Caco-2 (cell line): ENCODE results near the gene MALAT1. TPM values are rescaled to one million over a fixed set of nuclear protein-coding genes. Genes with fewer than 3 reads are reported as not detected.

Source experiments
- BruUV-seq: library from RNA; stranded (reverse); fragments of 400-500 nt; replicated peaks from 2 replicates; lab custom pipeline; 2021; lab: Mats Ljungman, UMichigan
- CTCF ChIA-PET: fragments of 300-600 bp; sonication (Branson Sonifier 250); formaldehyde crosslinking; loops from one replicate; lab custom pipeline; 2022; ENCODE audit warnings: antibody characterized with exemption; lab: Charles Lee
- POLR2A ChIA-PET: fragments of 300-600 bp; sonication (Branson Sonifier 250); formaldehyde crosslinking; loops from one replicate; lab custom pipeline; 2022; ENCODE audit warnings: antibody characterized with exemption; lab: Charles Lee
- DNase-seq, 2 experiments: peaks; one replicate each; pipeline versions ENCODE4 v3.0.0 to v3.0.0-alpha.2; 2020 to 2022
- H3K27me3 ChIP-seq: replicated peaks from 2 replicates; pipeline ENCODE4 v1.6.0; 2011; ENCODE audit warnings: low read length; ENCODE audit not compliant: control insufficient read depth, insufficient read depth
- H3K36me3 ChIP-seq: 2 replicates; pipeline ENCODE4 v1.5.1; 2011; ENCODE audit warnings: low read length; ENCODE audit not compliant: control insufficient read depth, insufficient read depth
- H3K4me1 ChIP-seq: fragments of 250-450 bp; sonication (Bioruptor Pico); 2 replicates; pipeline ENCODE4 v1.5.1; 2020; ENCODE audit warnings: mild to moderate bottlenecking
- H3K4me3 ChIP-seq: 2 replicates; pipeline ENCODE4 v1.5.1; 2011; ENCODE audit warnings: low read depth, mild to moderate bottlenecking, control low read depth, low read length
- H3K9me3 ChIP-seq: fragments of 250-450 bp; sonication (Bioruptor Pico); 2 replicates; pipeline ENCODE4 v1.5.1; 2020; ENCODE audit warnings: mild to moderate bottlenecking, moderate library complexity
- H3K27ac Mint-ChIP-seq: one replicate; pipeline ENCODE4 v1.8.0; 2022; ENCODE audit warnings: mixed read lengths; ENCODE audit not compliant: unreplicated experiment
- H3K27me3 Mint-ChIP-seq: one replicate; pipeline ENCODE4 v1.8.0; 2022; ENCODE audit warnings: mixed read lengths; ENCODE audit not compliant: insufficient read depth, unreplicated experiment
- H3K36me3 Mint-ChIP-seq: one replicate; pipeline ENCODE4 v1.8.0; 2022; ENCODE audit warnings: mild to moderate bottlenecking, mixed read lengths; ENCODE audit not compliant: insufficient read depth, unreplicated experiment
- H3K4me1 Mint-ChIP-seq: one replicate; pipeline ENCODE4 v1.8.0; 2022; ENCODE audit warnings: low read depth, mixed read lengths; ENCODE audit not compliant: unreplicated experiment
- H3K4me3 Mint-ChIP-seq: one replicate; pipeline ENCODE4 v1.8.0; 2022; ENCODE audit warnings: mild to moderate bottlenecking, moderate library complexity, mixed read lengths; ENCODE audit not compliant: unreplicated experiment
- H3K9me3 Mint-ChIP-seq: one replicate; pipeline ENCODE4 v1.8.0; 2022; ENCODE audit warnings: mixed read lengths; ENCODE audit not compliant: unreplicated experiment
- CTCF ChIP-seq, 2 experiments: fragments of 200-600 bp in 1 of 2; IDR thresholded peaks; 1 replicate in 1 of 2; 2 replicates in 1 of 2; pipeline versions ENCODE4 v1.5.1 to v1.8.0; 2011 to 2022; ENCODE audit warnings: antibody characterized with exemption in 1 of 2, control low read depth in 1 of 2, inconsistent platforms in 1 of 2, low read depth in 1 of 2, low read length in 1 of 2, mild to moderate bottlenecking in 1 of 2, moderate library complexity in 1 of 2; ENCODE audit not compliant: insufficient read depth in 1 of 2, severe bottlenecking in 1 of 2, unreplicated experiment in 1 of 2
- intact Hi-C: fragments of 100-400 bp; cut with micrococcal nuclease; formaldehyde crosslinking; loops from one replicate; pipeline ENCODE4 v1.10.0; 2022; ENCODE audit not compliant: unreplicated experiment
- total RNA-seq: library from RNA; stranded (reverse); gene quantifications from 2 replicates; pipeline ENCODE4 v1.2.3, GENCODE V29; 2022

Gene MALAT1
- total RNA-seq, 1 experiment from 2014 or later = 4,914 TPM

- TF ChIP-seq CTCF (IDR thresholded peaks at IDR 0.05; ENCODE audit: insufficient read depth in 1 of 2, low read depth in 1 of 2, low read length in 1 of 2, severe bottlenecking in 1 of 2, unreplicated experiment in 1 of 2) = no peak
- Mint-ChIP-seq H3K27me3 (peaks cover 3% of the 10 kb centered on the region), H3K4me3 (no peak overlapping the region), H3K36me3 (no peaks in the 10 kb centered on the region), H3K4me1 (peaks cover 41% of the 10 kb centered on the region), H3K9me3 (no peaks in the 10 kb centered on the region), H3K27ac (no peak overlapping the region)
- intact Hi-C loops = no loop called here
- Histone ChIP-seq H3K4me1 (peaks cover 23% of the 10 kb centered on the region), H3K36me3 (peaks cover 15% of the 10 kb centered on the region), H3K27me3 (no peaks in the 10 kb centered on the region), H3K9me3 (no peaks in the 10 kb centered on the region), H3K4me3 (peak overlapping the region; percentile 81)
- no TSS peak for BruUV-seq
- peak in 1 of 2 experiments; percentile 46 for DNase-seq
- ChIA-PET POLR2A (interaction anchor here (1.0 to 13.2 kb wide), 10 partner anchors 12 to 167 kb away, joined by 4 to 377 read pairs (median 58); partner anchors contain the start of genes DPF2 and NEAT1), CTCF (interaction anchor here (1.1 to 2.0 kb wide), 2 partner anchors 29 to 32 kb away, joined by 6 to 10 read pairs; no protein-coding TSS in a partner anchor)
Observed at GRCh38 chr11:65500387-65501185, 1.7 kb downstream of the MALAT1 start.

- Histone ChIP-seq H3K9me3 (no peaks in the 10 kb centered on the region), H3K4me1 (peaks cover 27% of the 10 kb centered on the region), H3K4me3 (peak overlapping the region; percentile 81), H3K27me3 (no peaks in the 10 kb centered on the region), H3K36me3 (peaks cover 17% of the 10 kb centered on the region)
- no peak for TF ChIP-seq CTCF (IDR thresholded peaks at IDR 0.05; ENCODE audit: insufficient read depth in 1 of 2, low read depth in 1 of 2, low read length in 1 of 2, severe bottlenecking in 1 of 2, unreplicated experiment in 1 of 2)
- Mint-ChIP-seq H3K27me3 (peaks cover 3% of the 10 kb centered on the region), H3K27ac (no peak overlapping the region), H3K4me3 (no peak overlapping the region), H3K36me3 (no peaks in the 10 kb centered on the region), H3K4me1 (peaks cover 44% of the 10 kb centered on the region), H3K9me3 (no peaks in the 10 kb centered on the region)
- no TSS peak for BruUV-seq
- DNase-seq = no peak
- ChIA-PET POLR2A (interaction anchor here (1.4 to 13.2 kb wide), 4 partner anchors 13 to 76 kb away, joined by 6 to 377 read pairs (median 71); partner anchors contain the start of gene NEAT1), CTCF (no interaction called here)
- intact Hi-C loops = no loop called here
Observed at GRCh38 chr11:65501186-65501471, 2.3 kb downstream of the MALAT1 start.

DNA sequence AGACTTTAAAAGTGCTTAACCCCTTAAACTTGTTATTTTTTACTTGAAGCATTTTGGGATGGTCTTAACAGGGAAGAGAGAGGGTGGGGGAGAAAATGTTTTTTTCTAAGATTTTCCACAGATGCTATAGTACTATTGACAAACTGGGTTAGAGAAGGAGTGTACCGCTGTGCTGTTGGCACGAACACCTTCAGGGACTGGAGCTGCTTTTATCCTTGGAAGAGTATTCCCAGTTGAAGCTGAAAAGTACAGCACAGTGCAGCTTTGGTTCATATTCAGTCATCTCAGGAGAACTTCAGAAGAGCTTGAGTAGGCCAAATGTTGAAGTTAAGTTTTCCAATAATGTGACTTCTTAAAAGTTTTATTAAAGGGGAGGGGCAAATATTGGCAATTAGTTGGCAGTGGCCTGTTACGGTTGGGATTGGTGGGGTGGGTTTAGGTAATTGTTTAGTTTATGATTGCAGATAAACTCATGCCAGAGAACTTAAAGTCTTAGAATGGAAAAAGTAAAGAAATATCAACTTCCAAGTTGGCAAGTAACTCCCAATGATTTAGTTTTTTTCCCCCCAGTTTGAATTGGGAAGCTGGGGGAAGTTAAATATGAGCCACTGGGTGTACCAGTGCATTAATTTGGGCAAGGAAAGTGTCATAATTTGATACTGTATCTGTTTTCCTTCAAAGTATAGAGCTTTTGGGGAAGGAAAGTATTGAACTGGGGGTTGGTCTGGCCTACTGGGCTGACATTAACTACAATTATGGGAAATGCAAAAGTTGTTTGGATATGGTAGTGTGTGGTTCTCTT is 2.8 kb downstream of the MALAT1 start:
- H3K36me3 ChIP-seq = peaks cover 17% of the 10 kb centered on the region
- no TSS peak for BruUV-seq

More for the DNA sequence above, 2.8 kb downstream of the MALAT1 start:
- no peak for TF ChIP-seq CTCF (IDR thresholded peaks at IDR 0.05; ENCODE audit: insufficient read depth in 1 of 2, low read depth in 1 of 2, low read length in 1 of 2, severe bottlenecking in 1 of 2, unreplicated experiment in 1 of 2)
- no peaks in the 10 kb centered on the region for H3K27me3 ChIP-seq
- Mint-ChIP-seq H3K9me3 (no peaks in the 10 kb centered on the region), H3K4me3 (no peak overlapping the region), H3K4me1 (peaks cover 49% of the 10 kb centered on the region), H3K27me3 (peaks cover 3% of the 10 kb centered on the region), H3K27ac (no peak overlapping the region), H3K36me3 (no peaks in the 10 kb centered on the region)
- intact Hi-C loops = no loop called here
- peaks cover 28% of the 10 kb centered on the region for H3K4me1 ChIP-seq
- peak overlapping the region; percentile 81 for H3K4me3 ChIP-seq
- ChIA-PET POLR2A (interaction anchor here (0.6 to 13.2 kb wide), 8 partner anchors 13 to 87 kb away, joined by 3 to 377 read pairs (median 6); partner anchors contain the start of gene NEAT1), CTCF (interaction anchor here (0.7 kb wide), 1 partner anchor 14 kb away, joined by 3 read pairs; no protein-coding TSS in a partner anchor)
- peak in 1 of 2 experiments; percentile 15 for DNase-seq
- H3K9me3 ChIP-seq = no peaks in the 10 kb centered on the region
